ENCODE data around the gene TOR1AIP1. TPM values are rescaled to one million over a fixed set of nuclear protein-coding genes. Genes with fewer than 3 reads are reported as not detected.

The TOR1AIP1 gene
- total RNA-seq, 1 experiment from 2014 or later, result 21.3 TPM

GRCh38 chr1:179929955-179930798 lies 48.1 kb downstream of the TOR1AIP1 start:
- Histone ChIP-seq H3K9me3 (ENCODE audit: low read length) (no peaks in the 10 kb centered on the region), H3K27ac (ENCODE audit: low read length) (no peak overlapping the region), H3K4me1 (ENCODE audit: insufficient read depth, low read length) (peaks cover 14% of the 10 kb centered on the region), H2AFZ (ENCODE audit: low read length) (no peak overlapping the region), H3K36me3 (ENCODE audit: low read depth, low read length) (no peaks in the 10 kb centered on the region), H3K9me2 (replicated peaks; ENCODE audit: low read length) (no peaks in the 10 kb centered on the region), H3K79me2 (ENCODE audit: low read length) (no peaks in the 10 kb centered on the region), H3K4me3 (ENCODE audit: low read length) (no peak overlapping the region), H3K4me2 (ENCODE audit: low read length) (no peak overlapping the region), H3K9ac (ENCODE audit: low read length) (no peak overlapping the region), H3K27me3 (ENCODE audit: low read length) (no peaks in the 10 kb centered on the region), H3F3A (ENCODE audit: low read length, unreplicated experiment) (no peaks in the 10 kb centered on the region), H4K20me1 (ENCODE audit: low read length) (no peaks in the 10 kb centered on the region)
- no peak for DNase-seq
- ChIA-PET POLR2A (ENCODE audit: unreplicated experiment) (no interaction called here), CTCF (no interaction called here)
- ATAC-seq, result peak; percentile 25; the same call in 1 of the 2 replicates
- no peak for TF ChIP-seq EZH2phosphoT487 (IDR thresholded peaks at IDR 0.05; ENCODE audit: borderline replicate concordance, low read length)
- intact Hi-C loops (cut with micrococcal nuclease), result no loop called here
- BruUV-seq (replicated peaks), result no TSS peak

GRCh38 chr1:179930867-179931266 lies 48.8 kb downstream of the TOR1AIP1 start:
- ChIA-PET POLR2A (ENCODE audit: unreplicated experiment) (no interaction called here), CTCF (no interaction called here)
- DNase-seq, result no peak
- H3K4me3 ChIP-seq (ENCODE audit: low read length), result no peak overlapping the region
- no peaks in the 10 kb centered on the region for H3F3A ChIP-seq (ENCODE audit: low read length, unreplicated experiment)
- H3K9me3 ChIP-seq (ENCODE audit: low read length), result no peaks in the 10 kb centered on the region
- no peak overlapping the region for H3K4me2 ChIP-seq (ENCODE audit: low read length)
- no peak overlapping the region for H3K9ac ChIP-seq (ENCODE audit: low read length)
- H3K27ac ChIP-seq (ENCODE audit: low read length), result no peak overlapping the region
- BruUV-seq (replicated peaks), result no TSS peak
- peak; percentile 18; the same call in 1 of the 2 replicates for ATAC-seq
- H3K36me3 ChIP-seq (ENCODE audit: low read depth, low read length), result no peaks in the 10 kb centered on the region
- no peaks in the 10 kb centered on the region for H3K79me2 ChIP-seq (ENCODE audit: low read length)
- no peaks in the 10 kb centered on the region for H4K20me1 ChIP-seq (ENCODE audit: low read length)
- intact Hi-C loops (cut with micrococcal nuclease), result no loop called here
- H3K9me2 ChIP-seq (replicated peaks; ENCODE audit: low read length), result no peaks in the 10 kb centered on the region
- H2AFZ ChIP-seq (ENCODE audit: low read length), result no peak overlapping the region
- H3K4me1 ChIP-seq (ENCODE audit: insufficient read depth, low read length), result peaks cover 11% of the 10 kb centered on the region
- no peak for TF ChIP-seq EZH2 (IDR thresholded peaks at IDR 0.05; ENCODE audit: low read length, unreplicated experiment)
- no peak for TF ChIP-seq CTCF (conservative IDR thresholded peaks at IDR 0.05; ENCODE audit: low read depth, low read length)
- no peak for TF ChIP-seq EZH2phosphoT487 (IDR thresholded peaks at IDR 0.05; ENCODE audit: borderline replicate concordance, low read length)
- no peaks in the 10 kb centered on the region for H3K27me3 ChIP-seq (ENCODE audit: low read length)

- Histone ChIP-seq H3K27me3 (ENCODE audit: low read length) (no peaks in the 10 kb centered on the region), H3K4me2 (ENCODE audit: low read length) (no peak overlapping the region), H3K27ac (ENCODE audit: low read length) (no peak overlapping the region), H3F3A (ENCODE audit: low read length, unreplicated experiment) (no peaks in the 10 kb centered on the region), H2AFZ (ENCODE audit: low read length) (no peak overlapping the region), H3K4me1 (ENCODE audit: insufficient read depth, low read length) (peaks cover 8% of the 10 kb centered on the region), H3K79me2 (ENCODE audit: low read length) (no peaks in the 10 kb centered on the region), H4K20me1 (ENCODE audit: low read length) (no peaks in the 10 kb centered on the region), H3K9me2 (replicated peaks; ENCODE audit: low read length) (no peaks in the 10 kb centered on the region), H3K9ac (ENCODE audit: low read length) (no peak overlapping the region), H3K9me3 (ENCODE audit: low read length) (no peaks in the 10 kb centered on the region), H3K36me3 (ENCODE audit: low read depth, low read length) (no peaks in the 10 kb centered on the region), H3K4me3 (ENCODE audit: low read length) (no peak overlapping the region)
- DNase-seq (no peak), ATAC-seq (no peak)
- no TSS peak for BruUV-seq (replicated peaks)
- CTCF ChIA-PET, result no interaction called here
- intact Hi-C loops (cut with micrococcal nuclease), result no loop called here
- no peak for TF ChIP-seq CTCF (conservative IDR thresholded peaks at IDR 0.05; ENCODE audit: low read depth, low read length)
- no peak for TF ChIP-seq EZH2phosphoT487 (IDR thresholded peaks at IDR 0.05; ENCODE audit: borderline replicate concordance, low read length)
- no peak for TF ChIP-seq EZH2 (IDR thresholded peaks at IDR 0.05; ENCODE audit: low read length, unreplicated experiment)
- POLR2A ChIA-PET (ENCODE audit: unreplicated experiment), result no interaction called here
These were observed 51.1 kb downstream of the TOR1AIP1 start for GRCh38 chr1:179933219-179933618.
